H1 (cell line): ENCODE measurements around the gene KRTAP10-8. TPM values are rescaled to one million over a fixed set of nuclear protein-coding genes. Genes with fewer than 3 reads are reported as not detected.

Source experiments
- CTCF ChIA-PET: fragments of 300-600 bp; sonication (Branson Sonifier 250); formaldehyde crosslinking; loops from one replicate; lab custom pipeline; 2021; ENCODE audit not compliant: partially characterized antibody; lab: Charles Lee
- POLR2A ChIA-PET: fragments of 300-600 bp; sonication (Branson Sonifier 250); formaldehyde crosslinking; loops from one replicate; lab custom pipeline; 2021; ENCODE audit warnings: inconsistent platforms; ENCODE audit not compliant: partially characterized antibody; lab: Charles Lee
- DNase-seq, 2 experiments: peaks; one replicate each; pipeline versions ENCODE4 v3.0.0 to v3.0.0-alpha.2; 2010 to 2022; ENCODE audit warnings: low spot score in 2 of 2, low read depth in 1 of 2, mixed read lengths in 1 of 2
- FAIRE-seq: peaks from 2 replicates; lab custom pipeline; 2011; peaks lifted over from hg19 to GRCh38; lab: Jason Lieb, UNC
- H2AFZ ChIP-seq: 2 replicates; pipeline ENCODE4 v1.8.1; 2012; ENCODE audit warnings: low read length, inconsistent platforms
- H2AK5ac ChIP-seq: 2 replicates; pipeline ENCODE4 v1.6.1; 2013; ENCODE audit warnings: low read depth, low read length
- H2BK120ac ChIP-seq: replicated peaks from 2 replicates; pipeline ENCODE3; 2013; ENCODE audit warnings: low read depth, low read length, inconsistent platforms
- H2BK12ac ChIP-seq: 2 replicates; pipeline ENCODE4 v1.6.1; 2013; ENCODE audit warnings: low read depth, low read length
- H2BK15ac ChIP-seq: 2 replicates; pipeline ENCODE4 v1.6.1; 2013; ENCODE audit warnings: low read length
- H2BK20ac ChIP-seq: 2 replicates; pipeline ENCODE4 v1.6.1; 2013; ENCODE audit warnings: low read length
- H2BK5ac ChIP-seq: 2 replicates; pipeline ENCODE4 v1.6.1; 2013; ENCODE audit warnings: low read depth, low read length
- H3K14ac ChIP-seq: 2 replicates; pipeline ENCODE4 v1.6.1; 2013; ENCODE audit warnings: inconsistent platforms; ENCODE audit not compliant: insufficient read length
- H3K18ac ChIP-seq: 2 replicates; pipeline ENCODE4 v1.6.1; 2013; ENCODE audit warnings: low read length; ENCODE audit errors: extremely low read depth
- H3K23ac ChIP-seq: 2 replicates; pipeline ENCODE4 v1.6.1; 2013; ENCODE audit warnings: inconsistent platforms; ENCODE audit not compliant: insufficient read length
- H3K23me2 ChIP-seq: 2 replicates; pipeline ENCODE4 v1.6.1; 2013; ENCODE audit warnings: low read depth, low read length
- H3K27ac ChIP-seq: 2 replicates; pipeline ENCODE4 v1.6.1; 2011; ENCODE audit warnings: low read depth, low read length, inconsistent platforms
- H3K27me3 ChIP-seq, 4 experiments: replicated peaks in 1 of 4; 1 replicate in 1 of 4; 2 replicates in 3 of 4; pipeline versions ENCODE4 v1.6.1 to v1.8.1; 2011 to 2013; ENCODE audit warnings: low read length in 3 of 4, mild to moderate bottlenecking in 3 of 4, inconsistent platforms in 2 of 4, mixed read lengths in 2 of 4, moderate library complexity in 1 of 4; ENCODE audit not compliant: control insufficient read depth in 3 of 4, insufficient read depth in 3 of 4; ENCODE audit errors: extremely low read depth in 1 of 4
- H3K36me3 ChIP-seq, 4 experiments: 2 replicates each; pipeline versions ENCODE4 v1.6.1 to v1.8.1; 2011 to 2013; ENCODE audit warnings: mild to moderate bottlenecking in 4 of 4, low read length in 3 of 4, moderate library complexity in 2 of 4, control low read depth in 1 of 4, inconsistent platforms in 1 of 4; ENCODE audit not compliant: insufficient read depth in 4 of 4, control insufficient read depth in 2 of 4
- H3K4ac ChIP-seq: replicated peaks from 2 replicates; pipeline ENCODE3; 2013; ENCODE audit warnings: low read length, low read depth, mixed read lengths, inconsistent platforms; ENCODE audit not compliant: insufficient read length
- H3K4me1 ChIP-seq, 4 experiments: replicated peaks in 1 of 4; 1 replicate in 1 of 4; 2 replicates in 3 of 4; pipeline versions ENCODE4 v1.6.1 to v1.8.1; 2011 to 2013; ENCODE audit warnings: low read length in 3 of 4, inconsistent platforms in 2 of 4, mixed read lengths in 1 of 4; ENCODE audit not compliant: insufficient read depth in 4 of 4, control insufficient read depth in 3 of 4
- H3K4me2 ChIP-seq, 2 experiments: 2 replicates each; pipeline versions ENCODE4 v1.6.1 to v1.8.1; 2011 to 2013; ENCODE audit warnings: low read depth in 2 of 2, low read length in 2 of 2, control low read depth in 1 of 2, inconsistent platforms in 1 of 2, mild to moderate bottlenecking in 1 of 2; ENCODE audit not compliant: insufficient read depth in 1 of 2
- H3K4me3 ChIP-seq, 4 experiments: fragments of 200-600, 300-600 bp in 1 of 4; sonication (generic), shearing (Covaris generic), sonication (Bioruptor Twin) in 1 of 4; 2 replicates each; pipeline versions ENCODE4 v1.5.1 to v1.8.1; 2011 to 2016; ENCODE audit warnings: low read length in 4 of 4, low read depth in 3 of 4, control low read depth in 2 of 4, inconsistent platforms in 2 of 4, mild to moderate bottlenecking in 2 of 4, mixed read lengths in 1 of 4, moderate library complexity in 1 of 4; ENCODE audit not compliant: insufficient read depth in 2 of 4; ENCODE audit errors: extremely low read depth in 1 of 4
- H3K56ac ChIP-seq: replicated peaks from 2 replicates; pipeline ENCODE3; 2013; ENCODE audit warnings: low read depth, mild to moderate bottlenecking, mixed read lengths, low read length, inconsistent platforms; ENCODE audit not compliant: insufficient read length
- H3K79me1 ChIP-seq: 2 replicates; pipeline ENCODE4 v1.6.1; 2013; ENCODE audit warnings: low read depth, low read length, control low read depth
- H3K79me2 ChIP-seq, 2 experiments: 2 replicates each; pipeline versions ENCODE4 v1.6.1 to v1.8.1; 2012 to 2013; ENCODE audit warnings: low read length in 2 of 2, mild to moderate bottlenecking in 2 of 2, inconsistent platforms in 1 of 2; ENCODE audit not compliant: insufficient read depth in 2 of 2, control insufficient read depth in 1 of 2
- H3K9ac ChIP-seq, 4 experiments: replicated peaks in 1 of 4; 1 replicate in 1 of 4; 2 replicates in 3 of 4; pipeline versions ENCODE4 v1.6.1 to v1.8.1; 2011 to 2013; ENCODE audit warnings: low read depth in 3 of 4, low read length in 3 of 4, control low read depth in 2 of 4, mild to moderate bottlenecking in 2 of 4, moderate library complexity in 2 of 4, inconsistent platforms in 1 of 4; ENCODE audit errors: extremely low read depth in 1 of 4
- H3K9me3 ChIP-seq, 2 experiments: 2 replicates each; pipeline versions ENCODE4 v1.6.1 to v1.8.1; 2012 to 2013; ENCODE audit warnings: mild to moderate bottlenecking in 2 of 2, moderate library complexity in 2 of 2, control low read depth in 1 of 2, inconsistent platforms in 1 of 2, low read depth in 1 of 2, low read length in 1 of 2, mixed read lengths in 1 of 2; ENCODE audit not compliant: insufficient read depth in 2 of 2
- H4K20me1 ChIP-seq, 2 experiments: replicated peaks in 1 of 2; 2 replicates each; pipeline versions ENCODE3 to v1.8.1; 2011 to 2013; ENCODE audit warnings: inconsistent platforms in 2 of 2, low read length in 2 of 2, mild to moderate bottlenecking in 1 of 2; ENCODE audit not compliant: insufficient read depth in 2 of 2, control insufficient read depth in 1 of 2
- H4K5ac ChIP-seq: 2 replicates; pipeline ENCODE4 v1.6.1; 2013; ENCODE audit warnings: low read length, low read depth, mixed read lengths, inconsistent platforms; ENCODE audit not compliant: insufficient read length
- H4K8ac ChIP-seq: 2 replicates; pipeline ENCODE4 v1.8.0; 2013; ENCODE audit warnings: mild to moderate bottlenecking, moderate library complexity, low read length, inconsistent platforms; ENCODE audit not compliant: insufficient read depth; ENCODE audit errors: extremely low read depth
- H4K91ac ChIP-seq: replicated peaks from 2 replicates; pipeline ENCODE3; 2013; ENCODE audit warnings: low read length, mixed read lengths, inconsistent platforms; ENCODE audit not compliant: insufficient read length
- ATF2 ChIP-seq: IDR thresholded peaks from 2 replicates; pipeline ENCODE4 v1.6.1; 2012; ENCODE audit warnings: low read length, inconsistent platforms
- CBX8 ChIP-seq: fragments of 300-800, 300-1000 bp; sonication (generic); IDR thresholded peaks from 2 replicates; pipeline ENCODE4 v1.7.1; 2016; ENCODE audit warnings: low read depth, low read length, borderline replicate concordance
- CTBP2 ChIP-seq: IDR thresholded peaks from 2 replicates; pipeline ENCODE4 v1.7.0; 2011; ENCODE audit warnings: borderline replicate concordance, mild to moderate bottlenecking, moderate library complexity, mixed read lengths, low read length; ENCODE audit not compliant: insufficient read depth, insufficient read length
- FOSL1 ChIP-seq: IDR thresholded peaks from 2 replicates; pipeline ENCODE4 v1.6.1; 2011; ENCODE audit warnings: mild to moderate bottlenecking, low read depth, low read length, moderate library complexity; ENCODE audit not compliant: insufficient read depth
- GTF2F1 ChIP-seq: IDR thresholded peaks from 2 replicates; pipeline ENCODE4 v1.6.1; 2012; ENCODE audit warnings: low read depth, low read length, improper control_type of control experiment, borderline replicate concordance
- HDAC6 ChIP-seq: IDR thresholded peaks from one replicate; pipeline ENCODE4 v1.7.1; 2012; ENCODE audit warnings: low read depth, mild to moderate bottlenecking, inconsistent platforms, low read length, moderate library complexity
- POLR2A ChIP-seq, 2 experiments: IDR thresholded peaks; 1 replicate in 1 of 2; 2 replicates in 1 of 2; pipeline ENCODE4 v1.6.1; 2011; ENCODE audit warnings: low read depth in 2 of 2, low read length in 2 of 2, mild to moderate bottlenecking in 2 of 2; ENCODE audit errors: control extremely low read depth in 1 of 2
- SP2 ChIP-seq: IDR thresholded peaks from 2 replicates; pipeline ENCODE4 v1.6.1; 2012; ENCODE audit warnings: mild to moderate bottlenecking, low read length, inconsistent platforms
- SP4 ChIP-seq: IDR thresholded peaks from 2 replicates; pipeline ENCODE4 v1.6.1; 2012; ENCODE audit warnings: low read length, inconsistent platforms
- TEAD4 ChIP-seq: IDR thresholded peaks from 2 replicates; pipeline ENCODE4 v1.6.1; 2012; ENCODE audit warnings: low read depth, low read length, inconsistent platforms, mixed read lengths
- WGBS, 2 experiments: shearing (Covaris generic) in 1 of 2; methylation state at CpG; one replicate each; pipeline versions ENCODE4 v1.1.6 to v1.1.7; 2013 to 2015; ENCODE audit warnings: low lambda C conversion rate in 2 of 2, mixed read lengths in 2 of 2, inconsistent platforms in 1 of 2, low coverage in 1 of 2, missing lambda C conversion rate in 1 of 2; ENCODE audit not compliant: insufficient replicate concordance in 2 of 2, insufficient coverage in 1 of 2, insufficient read length in 1 of 2; ENCODE audit errors: extremely low coverage in 1 of 2, missing lambda C conversion rate in 1 of 2; 5-methylcytosine and 5-hydroxymethylcytosine counted together
- polyA plus RNA-seq, 7 experiments: library from polyadenylated mRNA; depleted of rRNA in 3 of 7; stranded (reverse) in 5 of 7; unstranded in 2 of 7; fragments of >200 nt in 5 of 7; fragments of 200-250 nt in 2 of 7; gene quantifications; 1 replicate in 5 of 7; 2 replicates in 1 of 7; 4 replicates in 1 of 7; pipeline versions ENCODE4 v1.2.1 to v1.2.3, GENCODE V29; 2011 to 2013; ENCODE audit warnings: missing spikeins in 2 of 7, mixed read lengths in 2 of 7
- total RNA-seq: library from RNA; stranded (reverse); fragmentation: NEBNext Ultra II Directional; extraction: Animal tissue kit (Norgen Biotek cat#: 25700); gene quantifications from 2 replicates; pipeline ENCODE4 v1.2.1, GENCODE V29; 2021

The KRTAP10-8 gene
- total and polyA plus RNA-seq, 2 of the 8 experiments (the other 6 are each of a cell fraction or from before 2014, with no cell fraction given), result not detected

- Histone ChIP-seq H3K56ac (no peak overlapping the region), H2BK5ac (peak overlapping the region; percentile 26; the same call in 1 of the 2 replicates), H3K23ac (no peak overlapping the region), H2BK120ac (no peak overlapping the region), H2BK12ac (peak overlapping the region; percentile 71; the same call in 1 of the 2 replicates), H3K9ac (no peak overlapping the region), H3K79me1 (no peaks in the 10 kb centered on the region; the same call in 1 of the 2 replicates), H3K36me3 (no peaks in the 10 kb centered on the region), H3K4ac (no peak overlapping the region), H2BK20ac (peak overlapping the region; percentile 61; the same call in 1 of the 2 replicates), H3K18ac (no peak overlapping the region), H4K91ac (peak overlapping the region; percentile 42), H3K27me3 (no peaks in the 10 kb centered on the region), H3K23me2 (no peaks in the 10 kb centered on the region), H3K79me2 (no peaks in the 10 kb centered on the region), H3K4me2 (no peak overlapping the region), H4K20me1 (peaks cover 0 to 1% of the 10 kb centered on the region in 2 experiments), H2BK15ac (no peak overlapping the region), H3K27ac (no peak overlapping the region), H3K4me1 (peaks cover 0 to 6% (median 2%) of the 10 kb centered on the region in 4 experiments; a peak in 4 of 7 replicates), H3K4me3 (no peak overlapping the region), H2AK5ac (no peak overlapping the region), H4K8ac (peak overlapping the region; percentile 82), H4K5ac (no peak overlapping the region), H3K9me3 (peaks cover 19 to 22% of the 10 kb centered on the region in 2 experiments), H2AFZ (no peak overlapping the region), H3K14ac (no peak overlapping the region)
- ChIA-PET POLR2A (no interaction called here), CTCF (interaction anchor here (0.5 to 1.1 kb wide), 4 partner anchors 12 to 1043 kb away, joined by 3 to 4 read pairs (median 3); partner anchors contain the start of gene KRTAP10-5)
- TF ChIP-seq CTBP2 (no peak), POLR2A (IDR thresholded peaks at IDR 0.05; ENCODE audit: control extremely low read depth in 1 of 2, low read depth in 2 of 2, low read length in 2 of 2) (no peak), SP4 (no peak), FOSL1 (no peak), SP2 (no peak), CBX8 (no peak), HDAC6 (no peak), TEAD4 (no peak), GTF2F1 (no peak), ATF2 (no peak)
- FAIRE-seq (no peak), DNase-seq (peak in 1 of 2 experiments; percentile 41)
- WGBS, 2 experiments, result 91% methylated on average over 20 of the region's 20 CpGs; no CpG with 5 or more reads in 1 of the 2 experiments
Observed at GRCh38 chr21:44614161-44614631, 2.3 kb downstream of the KRTAP10-8 start.
